Measurements from ENCODE around the gene CSF3.

Gene CSF3

GRCh38 chr17:40064971-40065768, 49.9 kb downstream of the CSF3 start:
- H3K36me3 ChIP-seq (ENCODE audit: control insufficient read depth in 1 of 2, insufficient read depth in 2 of 2, low read length in 2 of 2) = no peaks in the 10 kb centered on the region
- H3K4me3 ChIP-seq (ENCODE audit: low read depth in 1 of 2, low read length in 2 of 2) = peak overlapping the region; percentile 82 to 99
- H3K27me3 ChIP-seq (ENCODE audit: low read depth, low read length) = no peaks in the 10 kb centered on the region
- H3K9me3 ChIP-seq (ENCODE audit: control insufficient read depth in 1 of 2, low read length in 2 of 2) = no peaks in the 10 kb centered on the region
- H3K27ac ChIP-seq (ENCODE audit: low read length) = peak overlapping the region; percentile 80
- H3K4me1 ChIP-seq (ENCODE audit: control insufficient read depth in 1 of 2, insufficient read depth in 2 of 2, low read length in 2 of 2) = peaks cover 38 to 77% of the 10 kb centered on the region in 2 donors

- Histone ChIP-seq H3K4me3 (ENCODE audit: low read depth in 1 of 2, low read length in 2 of 2) (peak overlapping the region in 1 of 2 donors; percentile 99), H3K36me3 (ENCODE audit: control insufficient read depth in 1 of 2, insufficient read depth in 2 of 2, low read length in 2 of 2) (no peaks in the 10 kb centered on the region), H3K27ac (ENCODE audit: low read length) (peak overlapping the region; percentile 39), H3K9me3 (ENCODE audit: control insufficient read depth in 1 of 2, low read length in 2 of 2) (no peaks in the 10 kb centered on the region), H3K27me3 (ENCODE audit: low read depth, low read length) (no peaks in the 10 kb centered on the region), H3K4me1 (ENCODE audit: control insufficient read depth in 1 of 2, insufficient read depth in 2 of 2, low read length in 2 of 2) (peaks cover 44 to 84% of the 10 kb centered on the region in 2 donors)
These were observed 50.7 kb downstream of the CSF3 start for GRCh38 chr17:40065769-40066510.

Data from muscle layer of duodenum (tissue), 2 donors.